NCI-H226 (cell line): Measurements from ENCODE around the gene AP1S3.
"Not testable (repeated sequence)": the region's sequence is repeated elsewhere in the genome, so short reads cannot be mapped to it uniquely, and the experiment has no call there.

ENCODE experiments used
- DNase-seq: peaks from one replicate; pipeline ENCODE4 v3.0.0-alpha.2; 2015

The AP1S3 gene

GRCh38 chr2:223852281-223852795 is 15.0 kb upstream of the AP1S3 start:
- no peak for DNase-seq

GRCh38 chr2:223847410-223847809 is 10.0 kb upstream of the AP1S3 start:
- no peak for DNase-seq

DNA sequence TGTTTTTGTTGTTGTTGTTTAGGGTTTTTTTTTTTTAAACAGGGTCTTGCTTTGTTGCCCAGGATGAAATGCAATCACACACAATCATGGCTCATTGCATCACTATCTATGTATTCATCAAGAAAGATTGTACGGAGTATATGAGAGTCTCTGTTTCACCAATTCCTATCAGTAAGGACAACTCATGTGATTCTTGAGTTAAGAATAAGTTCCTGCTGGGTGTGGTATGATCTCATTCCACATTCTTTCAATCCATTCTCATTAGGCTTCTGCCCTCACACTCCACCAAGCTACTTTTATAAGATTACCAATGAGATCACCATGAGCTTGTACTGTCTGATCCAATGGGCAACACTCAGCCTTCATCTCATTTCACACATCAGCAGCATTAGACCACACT is 9.1 kb upstream of the AP1S3 start:
- peak; percentile 93 for DNase-seq

- no peak for DNase-seq
Observed at GRCh38 chr2:223841436-223842190, 4.2 kb upstream of the AP1S3 start.

GRCh38 chr2:223835701-223836532 is 1.5 kb downstream of the AP1S3 start:
- DNase-seq, result no peak

DNA sequence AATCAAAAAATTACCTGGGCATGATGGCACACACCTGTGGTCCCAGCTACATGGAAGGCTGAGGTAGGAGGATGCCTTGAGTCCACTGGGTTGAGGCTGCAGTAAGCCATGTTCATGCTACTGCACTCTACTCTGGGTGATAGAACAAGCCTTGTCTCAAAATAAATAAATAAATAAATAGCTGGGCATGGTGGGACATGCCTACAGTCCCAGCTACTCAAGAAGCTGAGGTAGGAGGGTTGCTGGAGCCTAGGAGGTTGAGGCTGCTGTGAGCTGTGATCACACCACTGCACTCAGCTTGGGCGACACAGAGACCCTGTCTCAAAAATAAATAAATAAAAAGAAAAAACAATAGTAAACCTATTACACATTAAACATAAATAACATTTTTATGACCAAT is 3.0 kb downstream of the AP1S3 start:
- DNase-seq, result no peak

GRCh38 chr2:223832241-223832903 is 5.0 kb downstream of the AP1S3 start:
- no peak for DNase-seq

- no peak for DNase-seq
Observed at GRCh38 chr2:223829128-223829527, 8.3 kb downstream of the AP1S3 start.

- DNase-seq, result no peak
Observed at GRCh38 chr2:223828314-223828713, 9.1 kb downstream of the AP1S3 start.

- DNase-seq, result no peak
Observed at GRCh38 chr2:223826995-223827394, 10.4 kb downstream of the AP1S3 start.

DNA sequence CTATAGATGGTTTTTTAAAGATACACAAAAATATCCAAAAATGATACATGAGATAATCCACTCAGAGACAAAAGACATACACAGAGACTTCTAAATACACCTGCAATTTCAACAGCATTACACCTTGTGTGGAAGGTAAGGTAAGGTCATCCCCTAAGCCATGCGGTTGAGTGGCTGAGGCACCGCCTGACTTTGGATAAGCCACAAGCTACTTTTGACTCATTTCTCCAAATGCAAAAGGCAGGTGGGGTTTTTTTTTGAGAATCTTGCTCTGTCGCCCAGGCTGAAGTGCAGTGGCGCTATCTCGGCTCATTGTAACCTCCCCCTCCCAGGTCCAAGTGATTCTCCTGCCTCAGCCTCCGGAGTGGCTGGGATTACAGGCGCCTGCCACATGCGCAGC is 13.1 kb downstream of the AP1S3 start:
- DNase-seq, result no peak

DNA sequence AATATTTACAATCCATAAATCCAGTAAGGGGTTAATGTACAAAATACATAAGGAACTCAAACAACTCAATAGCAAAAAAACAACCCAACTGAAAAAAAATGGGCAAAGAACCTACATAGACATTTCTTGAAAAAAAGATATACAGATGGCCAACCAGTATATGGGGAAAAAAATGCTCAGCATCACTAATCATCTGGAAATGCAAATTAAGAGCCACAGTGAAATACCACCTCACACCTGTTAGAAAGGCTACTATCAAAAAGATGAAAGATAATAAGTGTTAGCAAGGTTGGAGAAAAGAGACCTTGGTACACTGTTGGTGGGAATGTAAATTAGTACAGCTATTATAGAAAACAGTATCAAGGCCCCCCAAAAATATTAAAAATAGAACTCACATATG is 14.6 kb downstream of the AP1S3 start:
- DNase-seq, result no peak

- peak; percentile 69 for DNase-seq
Observed at GRCh38 chr2:223820549-223820948, 16.8 kb downstream of the AP1S3 start.

GRCh38 chr2:223819891-223820290 is 17.5 kb downstream of the AP1S3 start:
- DNase-seq, result no peak

GRCh38 chr2:223815884-223816570 is 21.4 kb downstream of the AP1S3 start:
- DNase-seq, result no peak

DNA sequence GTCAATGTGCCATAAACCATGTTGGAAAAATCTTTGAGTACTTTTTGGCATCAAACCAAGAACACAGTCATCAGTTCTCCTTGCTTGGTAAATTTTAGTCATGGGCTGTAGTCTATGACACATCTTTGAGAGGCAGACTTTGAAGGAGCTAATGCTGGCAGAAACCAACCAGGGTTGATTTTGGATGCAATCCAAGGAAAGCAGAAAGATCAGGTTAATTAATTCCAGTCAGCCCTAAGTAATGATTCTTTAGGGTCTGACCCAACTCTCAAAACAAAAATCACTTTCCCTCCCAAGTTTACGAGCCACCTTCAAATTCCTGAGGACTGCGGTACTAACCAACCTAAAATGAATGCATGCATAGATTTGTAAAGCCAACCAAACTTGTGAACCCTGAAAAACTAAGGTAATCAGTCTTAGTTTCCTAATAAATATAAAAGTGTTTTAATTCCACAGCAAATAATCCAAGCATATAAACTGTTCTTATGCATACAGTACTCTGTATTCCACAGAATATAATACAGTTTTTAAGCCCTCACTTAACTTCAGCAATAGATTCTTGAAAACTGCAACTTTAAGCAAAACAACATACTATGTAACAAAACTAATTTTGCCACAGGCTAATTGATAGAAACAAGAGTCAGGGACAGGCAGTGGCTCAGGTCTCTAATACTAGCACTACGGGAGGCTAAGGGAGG is 22.0 kb downstream of the AP1S3 start:
- peak; percentile 74 for DNase-seq

GRCh38 chr2:223814764-223815163 is 22.6 kb downstream of the AP1S3 start:
- DNase-seq, result not testable (repeated sequence)

GRCh38 chr2:223813329-223813728 is 24.1 kb downstream of the AP1S3 start:
- no peak for DNase-seq

DNA sequence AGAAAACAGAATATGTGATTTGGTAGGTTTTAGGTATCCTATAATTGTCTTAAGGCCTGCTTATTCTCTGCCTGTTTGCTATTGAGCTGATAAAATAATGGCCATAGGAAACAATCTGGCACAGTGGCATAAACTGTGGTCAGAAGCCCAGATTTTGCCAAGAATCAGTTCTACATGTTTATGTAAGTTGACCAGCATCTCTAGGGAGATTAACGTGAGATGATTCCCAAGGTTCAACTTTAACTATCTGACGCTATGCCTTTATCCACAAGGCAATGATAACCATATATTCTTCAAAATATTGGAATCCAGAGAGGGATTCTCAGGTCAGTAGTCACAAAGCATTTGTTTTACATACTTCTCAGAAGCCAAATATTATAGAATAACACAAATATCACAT is 25.6 kb downstream of the AP1S3 start:
- DNase-seq, result no peak

DNA sequence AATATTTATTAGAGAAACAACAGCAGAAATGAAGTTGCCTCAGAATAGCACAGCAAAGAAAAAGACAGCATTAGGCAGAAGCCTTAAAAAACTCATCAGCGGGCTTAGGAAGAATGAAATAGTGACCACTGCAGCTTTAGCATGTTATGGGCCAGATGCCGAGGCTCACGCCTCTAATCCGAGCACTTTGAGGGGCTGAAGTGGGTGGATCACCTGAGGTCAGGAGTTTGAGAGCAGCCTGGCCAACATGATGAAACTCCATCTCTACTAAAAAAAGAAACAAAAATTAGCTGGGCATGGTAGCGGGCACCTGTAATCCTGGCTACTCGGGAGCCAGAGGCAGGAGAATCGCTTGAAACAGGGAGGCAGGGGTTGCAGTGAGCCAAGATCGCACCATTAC is 32.4 kb downstream of the AP1S3 start:
- DNase-seq, result no peak

- no peak for DNase-seq
Observed at GRCh38 chr2:223801736-223802135, 35.6 kb downstream of the AP1S3 start.

- no peak for DNase-seq
Observed at GRCh38 chr2:223800908-223801307, 36.5 kb downstream of the AP1S3 start.
